Measurements from ENCODE around the gene SLC29A2. TPM values are rescaled to one million over a fixed set of nuclear protein-coding genes. Genes with fewer than 3 reads are reported as not detected.

Gene SLC29A2
- total RNA-seq, 1 experiment from 2014 or later, result 39.7 TPM

GRCh38 chr11:66333220-66333877 is 38.2 kb downstream of the SLC29A2 start (continued):
- no peak for TF ChIP-seq POLR2AphosphoS5 (IDR thresholded peaks at IDR 0.05; ENCODE audit: low read depth, low read length)

- ChIA-PET POLR2A (no interaction called here), CTCF (no interaction called here), RAD21 (ENCODE audit: low non-redundant PET in 1 of 2, low total read pairs in 2 of 2, uncharacterized antibody in 2 of 2, unreplicated experiment in 2 of 2) (no interaction called here)
- DNase-seq (ENCODE audit: low read depth, low spot score) (no peak), ATAC-seq (no peak)
- no peak overlapping the region for H3K4me2 ChIP-seq (ENCODE audit: low read length)
- peaks cover 16% of the 10 kb centered on the region; the same call in 1 of the 2 replicates for H3K79me2 ChIP-seq (ENCODE audit: insufficient read depth, low read length)
- H3K36me3 ChIP-seq (ENCODE audit: control insufficient read depth in 1 of 2, insufficient read depth in 2 of 2, low read length in 2 of 2), result peaks cover 3 to 16% of the 10 kb centered on the region in 2 experiments; a peak in 3 of 4 replicates
- H4K20me1 ChIP-seq (ENCODE audit: insufficient read depth), result no peaks in the 10 kb centered on the region
- no peak for TF ChIP-seq EZH2phosphoT487 (IDR thresholded peaks at IDR 0.05; ENCODE audit: borderline replicate concordance)
- intact Hi-C loops (cut with micrococcal nuclease), result no loop called here
- H3K4me1 ChIP-seq (ENCODE audit: control insufficient read depth in 1 of 2, insufficient read depth in 2 of 2, low read length in 2 of 2), result peaks cover 26 to 50% of the 10 kb centered on the region in 2 experiments
- no peaks in the 10 kb centered on the region for H3K27me3 ChIP-seq (ENCODE audit: insufficient read depth, low read length)
- no peaks in the 10 kb centered on the region for H3K9me3 ChIP-seq (ENCODE audit: control insufficient read depth in 1 of 2, insufficient read depth in 1 of 2, low read depth in 1 of 2, low read length in 2 of 2)
- TSS peak; percentile 14 for BruUV-seq (replicated peaks)
- H3K4me3 ChIP-seq (replicated peaks in 1 of 2; ENCODE audit: low read depth in 1 of 2, low read length in 2 of 2), result no peak overlapping the region
- H3K27ac ChIP-seq (ENCODE audit: low read depth, low read length), result no peak overlapping the region
- no peak overlapping the region for H2AFZ ChIP-seq (ENCODE audit: low read depth, low read length, poor library complexity, severe bottlenecking)
- no peak overlapping the region for H3K9ac ChIP-seq (ENCODE audit: low read length)
- H3K9me2 ChIP-seq (ENCODE audit: insufficient read depth), result no peaks in the 10 kb centered on the region
Measured at GRCh38 chr11:66332371-66333219, 39.0 kb downstream of the SLC29A2 start.

GRCh38 chr11:66331542-66332370 is 39.8 kb downstream of the SLC29A2 start:
- BruUV-seq (replicated peaks), result no TSS peak
- no peak overlapping the region for H3K4me3 ChIP-seq (replicated peaks in 1 of 2; ENCODE audit: low read depth in 1 of 2, low read length in 2 of 2)
- no peak overlapping the region for H3K4me2 ChIP-seq (ENCODE audit: low read length)
- ATAC-seq (no peak), DNase-seq (ENCODE audit: low read depth, low spot score) (no peak)
- no peaks in the 10 kb centered on the region for H3K9me2 ChIP-seq (ENCODE audit: insufficient read depth)
- H2AFZ ChIP-seq (ENCODE audit: low read depth, low read length, poor library complexity, severe bottlenecking), result no peak overlapping the region
- CTCF ChIA-PET, result interaction anchor here (3.7 kb wide), 1 partner anchor 20 kb away, joined by 42 read pairs; no protein-coding TSS in a partner anchor
- peaks cover 3 to 16% of the 10 kb centered on the region in 2 experiments; a peak in 3 of 4 replicates for H3K36me3 ChIP-seq (ENCODE audit: control insufficient read depth in 1 of 2, insufficient read depth in 2 of 2, low read length in 2 of 2)
- no peak overlapping the region for H3K27ac ChIP-seq (ENCODE audit: low read depth, low read length)
- H3K4me1 ChIP-seq (ENCODE audit: control insufficient read depth in 1 of 2, insufficient read depth in 2 of 2, low read length in 2 of 2), result peaks cover 21 to 50% of the 10 kb centered on the region in 2 experiments
- POLR2A ChIA-PET, result interaction anchor here (1.0 kb wide), 1 partner anchor 19 kb away, joined by 4 read pairs; no protein-coding TSS in a partner anchor
- intact Hi-C loops (cut with micrococcal nuclease), result no loop called here
- H3K79me2 ChIP-seq (ENCODE audit: insufficient read depth, low read length), result peaks cover 16% of the 10 kb centered on the region; the same call in 1 of the 2 replicates
- no peaks in the 10 kb centered on the region for H3K27me3 ChIP-seq (ENCODE audit: insufficient read depth, low read length)
- H4K20me1 ChIP-seq (ENCODE audit: insufficient read depth), result no peaks in the 10 kb centered on the region
- H3K9ac ChIP-seq (ENCODE audit: low read length), result no peak overlapping the region
- RAD21 ChIA-PET (ENCODE audit: low non-redundant PET in 1 of 2, low total read pairs in 2 of 2, uncharacterized antibody in 2 of 2, unreplicated experiment in 2 of 2), result no interaction called here
- H3K9me3 ChIP-seq (ENCODE audit: control insufficient read depth in 1 of 2, insufficient read depth in 1 of 2, low read depth in 1 of 2, low read length in 2 of 2), result no peaks in the 10 kb centered on the region
- TF ChIP-seq ZFX (IDR thresholded peaks at IDR 0.05) (no peak), CEBPB (IDR thresholded peaks at IDR 0.05; ENCODE audit: low read depth) (no peak), MAX (IDR thresholded peaks at IDR 0.05) (no peak), TCF7L2 (IDR thresholded peaks at IDR 0.05; ENCODE audit: borderline replicate concordance, extremely low read depth, insufficient read depth, insufficient read length) (no peak), FOSL1 (IDR thresholded peaks at IDR 0.05; ENCODE audit: low read depth) (no peak), CBX3 (IDR thresholded peaks at IDR 0.05; ENCODE audit: low read depth) (no peak), SP1 (IDR thresholded peaks at IDR 0.05; ENCODE audit: low read depth) (no peak), SIN3A (IDR thresholded peaks at IDR 0.05; ENCODE audit: low read depth) (no peak), POLR2AphosphoS5 (IDR thresholded peaks at IDR 0.05; ENCODE audit: low read depth, low read length) (no peak)
- TF ChIP-seq, protein P1, sequence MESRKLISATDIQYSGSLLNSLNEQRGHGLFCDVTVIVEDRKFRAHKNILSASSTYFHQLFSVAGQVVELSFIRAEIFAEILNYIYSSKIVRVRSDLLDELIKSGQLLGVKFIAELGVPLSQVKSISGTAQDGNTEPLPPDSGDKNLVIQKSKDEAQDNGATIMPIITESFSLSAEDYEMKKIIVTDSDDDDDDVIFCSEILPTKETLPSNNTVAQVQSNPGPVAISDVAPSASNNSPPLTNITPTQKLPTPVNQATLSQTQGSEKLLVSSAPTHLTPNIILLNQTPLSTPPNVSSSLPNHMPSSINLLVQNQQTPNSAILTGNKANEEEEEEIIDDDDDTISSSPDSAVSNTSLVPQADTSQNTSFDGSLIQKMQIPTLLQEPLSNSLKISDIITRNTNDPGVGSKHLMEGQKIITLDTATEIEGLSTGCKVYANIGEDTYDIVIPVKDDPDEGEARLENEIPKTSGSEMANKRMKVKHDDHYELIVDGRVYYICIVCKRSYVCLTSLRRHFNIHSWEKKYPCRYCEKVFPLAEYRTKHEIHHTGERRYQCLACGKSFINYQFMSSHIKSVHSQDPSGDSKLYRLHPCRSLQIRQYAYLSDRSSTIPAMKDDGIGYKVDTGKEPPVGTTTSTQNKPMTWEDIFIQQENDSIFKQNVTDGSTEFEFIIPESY (IDR thresholded peaks at IDR 0.05; ENCODE audit: extremely low read depth, insufficient replicate concordance, low read length), result no peak

Data from HCT116 (cell line).